ENCODE measurements around the gene ZBTB22. TPM values are rescaled to one million over a fixed set of nuclear protein-coding genes. Genes with fewer than 3 reads are reported as not detected.

ZBTB22 gene
- total RNA-seq, 1 experiment from 2014 or later: 11.7 TPM

DNA sequence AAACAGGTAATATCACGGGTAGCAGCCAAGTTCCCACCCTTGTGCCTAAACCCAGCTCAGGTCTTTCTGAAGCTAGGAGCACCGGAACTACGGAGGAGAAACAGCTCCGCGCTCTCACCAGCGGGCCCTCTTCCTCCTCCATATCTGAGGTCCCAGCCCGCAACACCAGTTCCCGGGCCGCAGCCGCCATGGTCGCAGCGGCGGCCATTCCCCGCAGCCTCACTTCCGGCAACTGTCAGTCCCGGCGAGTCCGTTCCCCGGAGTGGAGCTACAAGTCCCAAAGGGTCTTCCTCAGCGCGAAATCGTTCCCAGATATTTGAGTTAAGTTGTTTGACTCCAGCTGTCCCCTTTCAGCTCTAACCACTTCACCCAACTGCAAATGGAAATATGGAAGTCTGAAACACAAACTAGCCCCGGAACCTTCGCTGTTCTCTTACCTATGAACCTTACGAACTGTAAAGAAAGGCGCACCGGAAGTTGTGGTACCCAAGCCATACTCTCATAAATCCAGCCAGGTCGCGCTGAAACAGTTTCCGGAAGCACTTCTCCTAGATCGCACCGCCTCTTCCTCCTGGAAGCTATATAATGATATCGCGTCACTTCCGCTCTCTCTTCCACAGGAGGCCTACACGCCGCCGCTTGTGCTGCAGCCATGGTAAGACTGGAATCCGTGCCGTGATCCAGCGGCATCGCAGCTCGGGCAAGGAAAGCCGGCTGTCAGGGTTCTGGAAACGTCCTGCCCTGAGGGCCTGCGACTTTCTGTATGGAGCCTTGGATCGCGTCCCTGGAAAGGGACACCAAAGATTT, 45.9 kb downstream of the ZBTB22 start, which contains the start of the genes RPS18 and VPS52 (continued):
- TF ChIP-seq POLR2AphosphoS5 (IDR thresholded peaks at IDR 0.05; ENCODE audit: low read depth, low read length): peak; percentile 99
- no peak for TF ChIP-seq JUND (IDR thresholded peaks at IDR 0.05)
- peak; percentile 98 for TF ChIP-seq POLR2A (IDR thresholded peaks at IDR 0.05; ENCODE audit: borderline replicate concordance, extremely low read depth, insufficient read depth, insufficient read length)
- no peak for TF ChIP-seq EZH2phosphoT487 (IDR thresholded peaks at IDR 0.05; ENCODE audit: borderline replicate concordance)

DNA sequence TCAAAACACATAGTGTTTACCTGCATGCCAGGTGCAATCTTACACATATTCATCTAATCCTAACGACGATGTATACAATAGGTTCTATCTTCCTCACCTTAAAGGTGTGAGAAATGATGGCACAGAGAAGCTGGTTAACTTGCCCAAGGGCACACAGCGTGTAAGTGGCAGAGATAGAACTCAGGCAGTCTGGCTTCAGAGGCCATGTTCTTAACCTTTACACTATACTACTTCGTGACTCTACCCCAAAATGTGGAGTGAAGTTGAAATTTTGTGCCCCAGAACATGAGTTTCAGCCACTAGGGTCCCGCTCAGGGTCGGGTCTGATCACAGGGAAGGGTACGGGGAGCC, 46.5 kb downstream of the ZBTB22 start:
- DNase-seq (ENCODE audit: low read depth, low spot score): no peak
- Histone ChIP-seq H4K20me1 (ENCODE audit: insufficient read depth) (peaks cover 19% of the 10 kb centered on the region), H3K27ac (ENCODE audit: low read depth, low read length) (peak overlapping the region; percentile 82), H3K9me2 (ENCODE audit: insufficient read depth) (no peaks in the 10 kb centered on the region), H3K4me2 (ENCODE audit: low read length) (peak overlapping the region; percentile 86), H3K79me2 (ENCODE audit: insufficient read depth, low read length) (peaks cover 61% of the 10 kb centered on the region), H3K27me3 (ENCODE audit: insufficient read depth, low read length) (no peaks in the 10 kb centered on the region), H3K9me3 (ENCODE audit: control insufficient read depth in 1 of 2, insufficient read depth in 1 of 2, low read depth in 1 of 2, low read length in 2 of 2) (no peaks in the 10 kb centered on the region), H2AFZ (ENCODE audit: low read depth, low read length, poor library complexity, severe bottlenecking) (peak overlapping the region; percentile 85), H3K4me3 (replicated peaks in 1 of 2; ENCODE audit: low read depth in 1 of 2, low read length in 2 of 2) (peak overlapping the region; percentile 75 to 99), H3K36me3 (ENCODE audit: control insufficient read depth in 1 of 2, insufficient read depth in 2 of 2, low read length in 2 of 2) (peaks cover 32 to 64% of the 10 kb centered on the region in 2 experiments), H3K9ac (ENCODE audit: low read length) (peak overlapping the region; percentile 98), H3K4me1 (ENCODE audit: control insufficient read depth in 1 of 2, insufficient read depth in 2 of 2, low read length in 2 of 2) (peaks cover 26 to 41% of the 10 kb centered on the region in 2 experiments)
- ChIA-PET POLR2A (interaction anchor here (0.7 to 2.2 kb wide), 11 partner anchors 11 to 301 kb away, joined by 3 to 24 read pairs (median 5); partner anchors contain the start of genes PFDN6, RGL2, RXRB and SLC39A7), CTCF (interaction anchor here (0.8 to 1.3 kb wide), 4 partner anchors 10 to 23 kb away, joined by 3 to 5 read pairs (median 4); no protein-coding TSS in a partner anchor), RAD21 (ENCODE audit: low non-redundant PET in 1 of 2, low total read pairs in 2 of 2, uncharacterized antibody in 2 of 2, unreplicated experiment in 2 of 2) (no interaction called here)
- ATAC-seq: peak; percentile 39
- no TSS peak for BruUV-seq (replicated peaks)
- intact Hi-C loops (cut with micrococcal nuclease): no loop called here
- TF ChIP-seq YY1 (IDR thresholded peaks at IDR 0.05; ENCODE audit: extremely low read depth, insufficient replicate concordance, low read depth, low read length): no peak
- TF ChIP-seq TCF7L2 (IDR thresholded peaks at IDR 0.05; ENCODE audit: borderline replicate concordance, extremely low read depth, insufficient read depth, insufficient read length): no peak
- TF ChIP-seq EZH2 (IDR thresholded peaks at IDR 0.05): no peak
- TF ChIP-seq EGR1 (IDR thresholded peaks at IDR 0.05; ENCODE audit: low read depth): no peak
- TF ChIP-seq ZFX (IDR thresholded peaks at IDR 0.05): no peak
- no peak for TF ChIP-seq FOSL1 (IDR thresholded peaks at IDR 0.05; ENCODE audit: low read depth)
- TF ChIP-seq, protein P1, sequence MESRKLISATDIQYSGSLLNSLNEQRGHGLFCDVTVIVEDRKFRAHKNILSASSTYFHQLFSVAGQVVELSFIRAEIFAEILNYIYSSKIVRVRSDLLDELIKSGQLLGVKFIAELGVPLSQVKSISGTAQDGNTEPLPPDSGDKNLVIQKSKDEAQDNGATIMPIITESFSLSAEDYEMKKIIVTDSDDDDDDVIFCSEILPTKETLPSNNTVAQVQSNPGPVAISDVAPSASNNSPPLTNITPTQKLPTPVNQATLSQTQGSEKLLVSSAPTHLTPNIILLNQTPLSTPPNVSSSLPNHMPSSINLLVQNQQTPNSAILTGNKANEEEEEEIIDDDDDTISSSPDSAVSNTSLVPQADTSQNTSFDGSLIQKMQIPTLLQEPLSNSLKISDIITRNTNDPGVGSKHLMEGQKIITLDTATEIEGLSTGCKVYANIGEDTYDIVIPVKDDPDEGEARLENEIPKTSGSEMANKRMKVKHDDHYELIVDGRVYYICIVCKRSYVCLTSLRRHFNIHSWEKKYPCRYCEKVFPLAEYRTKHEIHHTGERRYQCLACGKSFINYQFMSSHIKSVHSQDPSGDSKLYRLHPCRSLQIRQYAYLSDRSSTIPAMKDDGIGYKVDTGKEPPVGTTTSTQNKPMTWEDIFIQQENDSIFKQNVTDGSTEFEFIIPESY (IDR thresholded peaks at IDR 0.05; ENCODE audit: extremely low read depth, insufficient replicate concordance, low read length): no peak

Small RNAs within 50 kb of the gene (microRNA-seq; reads per million reads assigned to microRNA genes)
- gene MIR6834 (ENCODE audit: borderline number of aligned reads): not detected
- gene MIR6873 (ENCODE audit: borderline number of aligned reads): not detected

Other genes starting within 250 kb of the ZBTB22 start
- 0.89 TPM for gene HLA-DPA1, start 244.1 kb downstream of the ZBTB22 start, total RNA-seq (2021; ENCODE audit: unreplicated experiment)
- gene HLA-DPB1, start 241.8 kb downstream of the ZBTB22 start, total RNA-seq (2021; ENCODE audit: unreplicated experiment): 1.5 TPM
- gene COL11A2, start 125.3 kb downstream of the ZBTB22 start, total RNA-seq (2021; ENCODE audit: unreplicated experiment): 7.6 TPM
- gene RXRB, start 117.1 kb downstream of the ZBTB22 start, total RNA-seq (2021; ENCODE audit: unreplicated experiment): 49.9 TPM
- 130 TPM for gene SLC39A7, start 116.9 kb downstream of the ZBTB22 start, total RNA-seq (2021; ENCODE audit: unreplicated experiment)
- gene HSD17B8, start 113.1 kb downstream of the ZBTB22 start, total RNA-seq (2021; ENCODE audit: unreplicated experiment): 22.0 TPM
- gene RING1, start 109.2 kb downstream of the ZBTB22 start, total RNA-seq (2021; ENCODE audit: unreplicated experiment): 45.9 TPM
- gene VPS52, start 45.9 kb downstream of the ZBTB22 start, total RNA-seq (2021; ENCODE audit: unreplicated experiment): 58.2 TPM
- gene RPS18, start 45.7 kb downstream of the ZBTB22 start, total RNA-seq (2021; ENCODE audit: unreplicated experiment): 4,062 TPM
- 1.9 TPM for gene B3GALT4, start 40.6 kb downstream of the ZBTB22 start, total RNA-seq (2021; ENCODE audit: unreplicated experiment)
- gene WDR46, start 28.5 kb downstream of the ZBTB22 start, total RNA-seq (2021; ENCODE audit: unreplicated experiment): 90.6 TPM
- gene PFDN6, start 28.1 kb downstream of the ZBTB22 start, total RNA-seq (2021; ENCODE audit: unreplicated experiment): 90.5 TPM
- 53.4 TPM for gene RGL2, start 18.8 kb downstream of the ZBTB22 start, total RNA-seq (2021; ENCODE audit: unreplicated experiment)
- gene TAPBP, start 3.7 kb downstream of the ZBTB22 start, total RNA-seq (2021; ENCODE audit: unreplicated experiment): 80.1 TPM
- 64.9 TPM for gene DAXX, start 5.2 kb upstream of the ZBTB22 start, total RNA-seq (2021; ENCODE audit: unreplicated experiment)
- 84.7 TPM for gene KIFC1, start 74.1 kb upstream of the ZBTB22 start, total RNA-seq (2021; ENCODE audit: unreplicated experiment)
- 40.2 TPM for gene PHF1, start 93.3 kb upstream of the ZBTB22 start, total RNA-seq (2021; ENCODE audit: unreplicated experiment)
- gene CUTA, start 100.4 kb upstream of the ZBTB22 start, total RNA-seq (2021; ENCODE audit: unreplicated experiment): 186 TPM
- gene SYNGAP1, start 102.3 kb upstream of the ZBTB22 start, total RNA-seq (2021; ENCODE audit: unreplicated experiment): 11.5 TPM
- 14.2 TPM for gene ZBTB9, start 136.8 kb upstream of the ZBTB22 start, total RNA-seq (2021; ENCODE audit: unreplicated experiment)